Stimulated activated CD4-positive, alpha-beta T cell treated with anti-CD3 and anti-CD28 coated beads, Interleukin-1b, Interleukin-23, amount 100 ng/mL, for 24 hours (primary cell): ENCODE measurements around the gene CLEC16A.

Experiments used
- DNase-seq, 4 experiments: peaks; one replicate each; pipeline ENCODE4 v3.0.0-alpha.2; 2020; ENCODE audit warnings: low read depth in 4 of 4, low spot score in 1 of 4

Gene CLEC16A

DNA sequence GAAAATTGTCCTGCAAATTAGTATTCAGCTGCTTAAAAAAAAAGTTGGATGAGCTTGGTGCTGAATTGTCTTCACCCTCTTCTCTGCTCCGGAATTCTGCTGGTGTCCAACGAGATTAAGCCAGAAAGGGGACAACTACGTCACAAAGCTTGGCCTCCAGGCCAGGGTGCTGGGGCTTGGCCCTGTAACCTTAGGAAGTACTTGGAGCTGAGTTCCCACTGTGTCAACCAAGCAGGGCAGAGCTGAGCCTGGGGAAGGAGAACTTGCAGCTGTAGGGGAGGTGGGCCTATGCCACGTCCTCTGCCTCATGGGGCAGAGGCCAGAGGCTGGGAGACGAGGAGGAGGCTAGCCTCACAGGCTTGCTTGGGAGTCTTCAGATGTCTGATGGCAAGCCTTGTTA is 71.2 kb downstream of the CLEC16A start:
- no peak for DNase-seq

DNA sequence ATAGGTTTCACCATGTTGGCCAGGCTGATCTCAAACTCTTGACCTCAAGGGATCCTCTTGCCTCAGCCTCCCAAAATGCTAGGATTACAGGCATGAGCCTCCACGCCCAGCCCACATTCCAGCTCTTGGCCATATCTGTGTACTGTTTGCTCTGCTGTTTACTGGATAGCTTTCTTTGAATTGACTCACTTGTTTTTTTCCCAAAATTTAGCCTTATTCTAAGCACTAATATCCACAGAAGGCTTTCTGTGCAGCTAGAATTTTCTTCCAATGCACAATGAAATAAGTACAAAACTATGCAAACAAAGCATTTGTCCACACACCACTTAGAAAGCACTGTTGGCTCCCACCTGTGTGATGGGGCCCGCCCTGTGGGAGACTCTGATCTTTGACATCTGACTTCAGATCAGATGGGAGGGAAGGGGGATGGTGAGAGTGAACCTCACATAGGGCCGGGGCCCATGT is 72.2 kb downstream of the CLEC16A start:
- DNase-seq, result no peak

DNA sequence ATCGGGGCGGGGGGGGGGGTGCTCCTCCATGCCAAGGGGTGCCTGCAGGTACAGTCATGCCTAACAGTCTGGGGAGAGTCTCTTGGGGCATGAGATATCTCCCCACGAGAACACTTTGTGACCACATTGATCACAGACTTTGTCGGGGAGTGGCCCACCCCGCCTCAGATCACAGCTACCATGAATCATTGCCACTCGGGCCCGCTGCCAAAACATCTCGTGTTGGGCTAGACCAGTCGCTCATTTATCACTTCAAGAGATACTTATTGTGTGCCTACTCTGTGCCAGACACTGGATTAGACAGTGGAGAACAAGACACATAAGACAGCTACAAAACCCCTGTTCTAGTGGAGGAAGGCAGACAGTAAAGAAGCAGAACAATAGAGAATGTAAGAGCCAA is 72.6 kb downstream of the CLEC16A start:
- peak in 1 of 4 experiments; percentile 26 for DNase-seq

DNA sequence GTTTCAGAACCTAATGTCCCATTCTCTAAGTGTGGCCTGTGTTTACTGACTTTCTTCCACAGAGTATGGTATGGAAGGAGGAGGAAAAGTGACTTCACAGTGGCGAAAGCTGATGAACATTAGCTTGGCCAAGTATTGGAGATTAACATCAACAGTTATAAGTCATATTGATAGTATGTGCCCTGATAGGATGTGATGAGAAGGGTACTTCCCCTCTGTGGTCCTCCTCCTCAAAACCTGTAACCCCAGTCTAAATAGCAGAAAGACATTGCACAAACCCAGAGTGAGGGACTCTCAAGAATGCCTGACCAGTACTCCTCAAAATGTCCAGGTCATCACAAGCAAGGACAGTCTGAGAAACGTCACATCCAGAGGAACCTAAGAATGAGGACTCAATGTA is 73.1 kb downstream of the CLEC16A start:
- DNase-seq, result no peak

DNA sequence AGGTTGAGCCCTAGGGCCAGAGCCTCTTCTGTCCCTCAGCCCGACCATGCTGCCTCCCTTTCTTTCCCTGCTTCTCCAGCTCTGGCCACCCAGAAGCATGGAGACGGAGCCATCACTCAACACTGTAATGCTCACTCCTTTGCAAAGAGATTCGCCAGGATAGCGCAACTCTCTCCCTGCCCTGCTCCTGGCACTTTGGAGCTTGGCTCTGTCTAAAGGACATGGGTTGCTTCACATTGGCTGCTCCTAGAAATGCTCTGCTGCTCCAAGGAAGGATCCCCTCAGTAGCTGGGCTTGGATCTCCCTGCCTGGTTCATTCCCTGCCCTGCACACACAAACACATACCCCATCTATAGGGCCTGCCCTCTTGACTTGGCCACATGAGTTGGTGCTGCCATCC is 76.0 kb downstream of the CLEC16A start:
- DNase-seq, result no peak

DNA sequence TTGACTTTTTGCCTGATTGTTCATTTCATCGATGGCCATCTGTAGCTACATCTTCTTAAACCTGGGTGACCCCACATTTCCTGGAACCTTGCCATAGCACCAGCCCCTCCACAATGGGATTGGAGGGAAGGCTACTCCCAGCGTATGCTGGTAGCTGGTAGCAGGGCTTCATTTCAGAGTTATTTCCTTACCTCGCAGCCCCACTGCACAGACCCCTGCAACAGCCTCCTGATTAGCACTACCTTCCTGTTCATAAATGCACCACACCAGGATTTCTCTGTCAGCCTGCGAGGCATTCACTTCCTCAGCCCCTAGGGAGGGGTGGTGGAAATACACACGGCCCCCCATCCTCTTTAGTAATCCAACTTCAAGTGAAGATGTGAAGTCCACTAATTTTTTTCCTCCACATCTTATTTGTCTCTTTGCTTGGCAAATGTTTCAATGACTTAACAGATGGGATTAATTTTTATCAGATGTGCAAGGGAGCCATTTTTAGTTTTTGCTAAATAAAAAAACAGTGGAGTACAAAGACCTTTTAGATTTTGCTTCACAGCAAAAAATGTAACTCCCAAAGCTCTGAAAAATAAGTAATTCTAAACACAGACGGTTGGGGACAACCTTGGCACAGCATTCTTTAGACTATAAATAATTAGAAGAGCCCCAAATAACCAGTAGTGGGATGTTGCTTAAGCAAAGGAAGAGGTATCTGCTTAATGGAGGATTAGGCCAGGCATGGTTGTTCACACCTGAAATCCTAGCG is 76.6 kb downstream of the CLEC16A start:
- DNase-seq, result no peak

DNA sequence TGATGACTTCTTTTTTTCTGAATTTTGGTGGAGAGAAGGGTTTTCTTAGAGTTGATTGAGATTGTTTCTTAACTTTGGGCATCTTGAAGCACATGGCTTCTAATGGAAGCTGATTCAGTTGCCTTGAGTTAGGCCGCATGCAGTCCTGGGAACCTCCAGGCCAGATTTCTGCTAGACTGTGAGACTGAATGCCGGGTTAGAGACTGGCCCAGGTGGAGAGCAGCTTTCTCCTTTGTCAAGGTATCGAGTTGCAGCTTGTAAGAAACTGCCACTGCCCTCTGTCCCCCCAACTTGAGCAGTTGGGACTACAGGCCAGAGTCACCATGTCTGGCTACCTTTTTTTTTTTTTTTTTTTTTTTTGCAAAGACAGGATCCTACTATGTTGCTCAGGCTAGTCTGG is 77.6 kb downstream of the CLEC16A start:
- no peak for DNase-seq

DNA sequence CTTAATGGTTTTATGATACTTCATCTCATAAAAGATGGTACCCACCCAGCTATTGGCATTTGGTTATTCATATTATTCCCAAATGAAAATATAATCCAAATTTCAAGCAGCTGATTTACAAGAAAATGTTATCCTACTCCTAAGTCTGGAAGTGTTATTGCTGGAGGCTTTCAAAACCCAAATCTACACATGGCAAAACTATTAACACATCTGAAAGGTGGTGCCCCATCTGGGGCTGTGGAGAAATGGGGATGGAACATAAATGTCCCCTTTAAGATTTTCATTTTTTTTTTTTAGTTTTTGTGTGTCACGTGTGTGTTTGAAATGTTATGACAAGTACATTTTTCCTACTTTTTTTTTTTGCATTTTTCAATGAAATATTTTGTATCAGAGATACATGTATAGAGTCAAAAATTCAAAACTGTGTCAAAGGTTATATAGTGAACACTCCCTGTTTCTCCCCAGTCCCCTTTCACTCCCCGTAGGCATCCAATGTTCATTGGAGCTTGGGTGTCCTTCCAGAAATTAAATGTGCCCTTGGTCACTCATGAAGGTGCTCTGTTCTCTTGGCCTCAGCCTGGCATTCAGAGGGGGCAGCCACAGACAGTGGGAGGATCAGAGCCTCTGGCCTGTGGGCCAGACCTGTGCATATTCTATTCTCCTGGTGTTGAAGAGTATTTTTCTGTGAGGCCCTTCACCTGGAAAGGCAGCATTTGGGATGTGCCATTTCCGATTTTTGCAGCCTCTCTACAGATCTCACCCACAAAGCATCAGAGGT is 79.1 kb downstream of the CLEC16A start:
- no peak for DNase-seq

DNA sequence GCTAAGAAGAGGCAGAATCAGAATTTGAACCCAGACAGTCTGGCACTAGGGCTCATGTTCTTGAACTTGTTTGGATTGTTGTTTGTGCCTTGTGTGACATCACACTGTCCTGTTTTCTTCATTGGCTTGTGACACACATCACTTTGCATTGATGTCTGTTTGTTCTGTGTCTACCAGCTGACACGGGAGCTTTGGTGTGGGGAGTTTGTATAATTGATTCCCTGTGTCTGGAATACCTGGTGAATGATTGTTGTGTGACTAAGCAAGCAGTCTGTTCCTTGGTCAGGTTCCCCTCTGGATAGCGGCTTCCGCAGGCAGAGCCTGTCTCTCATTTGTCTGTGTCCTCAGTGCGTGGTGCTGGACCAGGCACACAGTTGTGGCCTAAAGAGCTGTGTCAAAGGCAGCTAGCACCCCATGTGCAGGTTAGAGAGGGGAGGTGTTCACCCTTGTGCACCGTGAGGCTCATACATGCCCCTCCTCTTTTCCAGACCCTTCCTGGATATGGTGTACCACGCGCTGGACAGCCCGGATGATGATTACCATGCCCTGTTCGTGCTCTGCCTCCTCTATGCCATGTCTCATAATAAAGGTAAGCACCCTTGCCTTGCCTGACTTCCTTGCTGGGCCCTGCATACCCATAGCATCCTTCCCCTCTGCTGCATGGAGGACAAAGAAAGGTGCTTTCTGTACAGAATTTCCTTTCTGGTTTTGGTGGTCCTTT is 80.1 kb downstream of the CLEC16A start:
- no peak for DNase-seq

DNA sequence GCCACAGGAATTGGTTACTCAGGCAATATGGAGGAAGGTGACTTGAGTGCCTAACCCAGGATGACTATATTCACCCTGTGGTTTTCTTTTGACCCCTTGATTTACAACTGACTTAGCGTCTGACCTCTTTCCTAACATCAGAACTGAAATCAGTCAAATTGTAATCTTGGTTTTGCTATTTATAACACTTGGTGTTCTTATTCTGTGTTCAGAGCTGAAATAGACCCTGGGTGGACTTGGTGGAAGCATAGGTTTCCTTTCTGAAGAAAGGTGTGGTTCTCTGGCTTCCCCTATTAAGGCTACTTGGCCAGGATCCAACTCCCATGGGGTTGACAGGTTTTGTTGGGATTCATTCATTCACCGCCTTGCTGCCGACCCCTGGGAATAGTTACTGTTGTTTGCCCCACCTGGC is 80.8 kb downstream of the CLEC16A start:
- DNase-seq, result no peak

DNA sequence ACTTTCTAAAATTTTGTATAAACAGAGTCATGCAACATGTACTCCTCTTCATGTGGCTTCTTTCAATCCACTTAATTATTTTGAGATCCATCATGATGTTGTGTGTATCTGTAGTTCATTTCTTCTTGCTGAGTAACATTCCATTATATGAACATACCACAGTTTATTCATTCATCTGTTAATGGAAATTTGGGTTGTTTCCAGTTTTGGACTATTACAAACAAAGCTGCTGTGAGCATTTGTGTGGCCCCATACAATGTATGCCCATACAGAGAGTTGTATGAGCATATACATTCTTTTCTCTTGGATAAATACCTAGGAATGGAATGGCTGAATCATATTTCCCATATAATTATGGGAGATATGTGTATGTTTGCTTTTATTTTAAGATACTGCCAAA is 85.6 kb downstream of the CLEC16A start:
- no peak for DNase-seq

DNA sequence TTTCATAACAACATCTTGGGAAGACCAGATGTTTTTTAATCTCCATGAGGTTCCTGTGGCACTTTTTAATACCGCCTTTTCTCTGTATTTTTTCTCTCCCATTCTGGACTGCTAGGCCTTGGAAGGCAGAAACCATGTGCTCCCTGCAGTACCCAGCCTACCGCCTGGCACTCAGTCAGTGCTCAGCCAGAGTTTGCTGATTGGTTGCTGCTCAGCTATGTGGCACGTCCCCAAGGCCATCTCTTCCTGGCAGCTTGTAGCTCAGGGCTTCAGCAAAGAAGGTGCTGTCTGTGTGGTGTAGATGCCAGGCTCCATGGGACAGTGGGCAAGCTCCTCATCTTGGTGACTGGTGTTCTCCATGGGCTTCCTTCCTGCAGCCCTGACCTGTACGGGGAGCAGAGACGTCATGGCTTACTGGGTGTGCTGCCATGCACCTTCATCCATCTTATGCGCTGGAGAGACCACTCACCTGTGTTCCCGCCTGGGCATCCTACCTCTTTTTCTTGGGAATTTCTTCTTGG is 86.7 kb downstream of the CLEC16A start:
- DNase-seq, result no peak

DNA sequence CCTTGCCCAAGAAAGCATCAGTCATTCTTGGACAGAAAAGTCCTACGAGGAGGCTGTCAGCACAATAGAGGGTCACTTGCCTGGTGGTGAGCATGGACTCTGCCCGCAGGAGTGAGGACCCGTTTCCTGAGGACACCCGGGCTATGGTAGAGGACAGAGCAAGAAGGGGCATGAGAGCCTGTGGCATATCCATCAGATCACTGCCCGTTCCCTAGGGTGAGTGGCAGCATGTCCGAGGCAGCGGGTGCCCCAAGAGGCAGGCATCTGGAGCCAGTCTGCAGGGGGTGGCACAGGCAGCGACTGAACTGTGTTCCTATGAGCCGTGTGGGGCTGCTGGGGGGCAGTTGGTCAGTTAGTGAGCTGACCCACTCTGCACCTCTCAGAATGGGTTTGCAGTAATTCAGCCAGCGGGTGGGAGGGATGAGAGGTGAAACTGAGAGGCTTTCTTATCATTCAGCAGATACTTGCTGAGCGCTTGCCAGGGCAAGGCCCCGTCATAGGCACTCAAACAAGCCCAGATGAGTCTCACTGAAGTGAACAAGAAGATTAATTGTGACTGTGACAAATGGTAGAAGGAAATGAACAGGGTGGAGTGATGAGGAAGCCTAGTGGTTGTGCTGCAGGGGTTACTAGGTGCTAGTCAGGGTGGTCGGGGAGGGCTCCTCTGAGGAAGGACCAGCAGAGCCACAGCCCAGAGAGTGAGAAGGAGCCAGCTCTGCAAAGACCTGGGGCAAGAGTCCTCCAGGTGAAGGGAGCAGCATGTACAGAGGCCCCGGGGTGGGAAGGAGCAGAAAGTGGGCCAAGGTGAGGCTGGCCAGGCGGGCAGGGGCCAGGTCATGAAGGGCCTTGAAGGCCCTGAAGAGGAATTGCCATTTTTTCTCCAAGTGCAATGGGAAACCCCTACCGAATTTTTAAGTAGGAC is 87.9 kb downstream of the CLEC16A start:
- no peak for DNase-seq

DNA sequence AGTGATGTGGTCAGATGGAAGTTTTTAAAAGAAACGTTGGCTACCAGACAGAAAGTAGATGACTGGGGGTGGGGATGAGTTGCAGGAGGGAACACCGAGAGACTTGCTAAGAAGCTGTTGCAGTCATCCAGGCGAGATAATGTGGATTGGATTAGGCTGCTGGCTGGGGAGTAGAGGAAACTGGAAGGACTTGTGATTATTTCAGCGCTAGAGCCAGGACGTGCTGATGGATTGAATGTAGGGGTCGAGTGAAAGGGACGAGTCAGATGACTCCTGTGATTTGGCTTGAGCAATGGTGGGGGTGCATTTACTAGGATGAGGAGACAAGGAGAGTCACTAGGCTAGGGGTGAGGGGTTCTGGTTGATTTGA is 88.5 kb downstream of the CLEC16A start:
- no peak for DNase-seq

DNA sequence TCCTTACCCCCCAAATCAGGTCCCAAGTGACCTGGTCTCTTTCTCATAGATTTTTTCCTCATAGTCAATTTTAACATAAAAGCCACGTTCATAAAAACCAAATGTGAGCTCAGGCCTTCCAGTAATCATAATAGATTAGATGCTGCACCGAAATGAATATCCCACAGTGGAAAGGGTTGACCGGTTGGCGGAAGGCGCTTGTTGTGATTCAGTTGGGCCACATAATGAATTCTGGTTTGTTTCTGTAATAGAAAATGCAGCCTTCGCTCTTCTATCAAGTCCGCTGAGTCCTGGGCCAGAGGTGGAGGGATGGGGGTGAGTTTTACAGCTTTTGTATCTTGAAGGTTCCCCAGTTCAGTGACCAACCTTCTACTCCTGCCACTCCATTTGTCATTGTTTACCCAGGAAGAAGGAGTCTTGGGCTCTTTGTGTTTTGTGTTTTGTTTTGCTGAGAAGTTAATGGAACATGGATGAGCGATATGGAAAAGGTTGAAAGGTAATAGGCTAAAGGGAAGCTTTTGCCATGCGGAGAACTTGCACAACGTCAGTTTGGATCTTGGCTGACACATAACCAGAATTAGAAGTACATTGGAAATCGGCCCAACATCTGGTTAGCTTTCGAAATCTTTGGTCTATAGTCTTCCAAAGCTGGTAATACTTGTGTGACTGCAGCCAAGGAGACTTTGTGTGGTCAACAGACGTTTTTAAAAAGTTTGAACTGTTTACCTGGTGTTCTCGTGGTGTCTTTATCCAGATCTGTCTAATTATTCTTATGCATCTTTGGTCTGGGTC is 89.5 kb downstream of the CLEC16A start:
- DNase-seq, result no peak

DNA sequence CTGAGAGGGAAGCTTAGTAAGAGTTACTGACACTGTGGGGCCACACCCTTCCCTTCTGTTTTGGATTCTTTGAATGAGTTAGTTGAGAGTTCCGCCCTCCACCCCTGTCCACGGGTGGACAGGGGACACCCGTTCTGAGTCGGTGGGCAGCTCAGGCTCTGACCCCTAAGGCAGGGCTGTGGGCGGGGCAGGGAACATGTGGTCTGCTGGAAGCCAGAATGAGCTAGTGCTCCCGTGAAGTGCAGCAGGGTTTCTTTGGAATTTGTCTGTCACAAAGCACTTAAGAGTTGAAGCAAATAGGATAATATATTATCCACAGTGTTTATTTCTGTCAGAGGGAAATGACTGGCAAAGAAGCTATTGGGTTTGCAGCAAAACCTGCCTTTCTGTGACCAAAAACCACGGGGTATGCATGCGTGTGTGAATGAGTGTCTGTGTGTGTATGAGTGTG is 90.1 kb downstream of the CLEC16A start:
- DNase-seq, result no peak

DNA sequence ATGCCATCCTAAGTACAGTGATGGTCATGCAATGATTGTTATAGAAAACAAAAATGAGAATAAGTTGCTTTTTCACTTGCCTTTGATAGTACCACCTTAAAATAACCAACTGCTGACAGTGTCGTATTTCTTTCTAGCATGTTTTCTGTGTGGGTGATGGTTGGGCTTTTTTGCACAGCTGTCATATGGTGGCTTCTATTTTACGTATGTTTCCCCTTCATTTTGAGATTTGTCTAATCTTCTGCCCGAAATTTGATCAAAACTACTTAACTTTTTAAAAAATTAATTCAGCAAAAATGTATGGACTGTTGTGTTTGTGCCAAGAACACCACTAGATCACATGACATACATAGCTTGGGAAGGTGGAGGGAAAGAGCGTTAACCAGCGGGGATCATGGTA is 90.7 kb downstream of the CLEC16A start:
- no peak for DNase-seq

DNA sequence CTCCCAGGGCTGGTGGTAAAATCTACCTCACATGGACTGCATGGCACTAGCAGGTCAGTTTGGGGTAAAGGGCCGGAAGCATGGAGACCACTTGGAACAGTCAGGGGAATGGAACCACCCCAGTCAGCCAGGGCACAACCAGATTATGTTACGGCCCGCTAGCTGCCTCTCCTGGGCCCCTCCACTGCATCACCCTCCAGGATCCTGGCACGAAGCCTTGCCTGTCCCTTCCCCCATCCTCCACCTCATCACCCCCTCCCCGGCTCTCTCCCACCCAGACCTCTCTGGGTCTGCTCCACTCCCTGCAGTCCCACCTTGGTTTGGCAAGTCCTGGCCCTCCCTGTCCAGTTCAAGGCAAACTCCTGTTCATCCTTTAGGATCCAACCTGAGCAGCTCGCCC is 91.7 kb downstream of the CLEC16A start:
- DNase-seq, result no peak

DNA sequence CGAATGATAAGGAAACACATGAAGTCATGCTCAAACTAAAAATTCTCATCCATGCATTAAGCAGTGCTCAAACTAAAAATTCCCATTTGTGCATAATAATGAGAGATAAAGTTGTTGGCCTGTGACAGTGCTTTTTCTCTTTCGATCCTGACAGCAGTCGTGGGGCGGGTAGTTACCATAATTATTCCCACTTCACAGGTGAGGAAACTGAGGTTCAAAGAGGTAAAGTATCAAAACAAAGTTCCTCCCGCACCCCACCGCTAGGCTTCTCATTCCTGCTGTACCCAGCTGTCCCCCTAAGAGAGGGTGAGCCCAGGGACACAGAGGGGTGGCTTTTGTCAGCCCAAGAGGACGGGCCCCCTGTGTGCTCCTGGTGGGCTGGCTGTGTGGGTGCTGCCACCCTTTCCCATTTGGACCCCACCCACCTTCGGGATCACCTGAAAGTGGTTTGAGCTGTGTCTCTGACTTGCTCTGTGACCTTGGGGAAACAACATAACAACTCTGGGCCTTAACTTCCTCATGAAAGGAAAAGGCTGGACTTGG is 92.6 kb downstream of the CLEC16A start:
- no peak for DNase-seq

DNA sequence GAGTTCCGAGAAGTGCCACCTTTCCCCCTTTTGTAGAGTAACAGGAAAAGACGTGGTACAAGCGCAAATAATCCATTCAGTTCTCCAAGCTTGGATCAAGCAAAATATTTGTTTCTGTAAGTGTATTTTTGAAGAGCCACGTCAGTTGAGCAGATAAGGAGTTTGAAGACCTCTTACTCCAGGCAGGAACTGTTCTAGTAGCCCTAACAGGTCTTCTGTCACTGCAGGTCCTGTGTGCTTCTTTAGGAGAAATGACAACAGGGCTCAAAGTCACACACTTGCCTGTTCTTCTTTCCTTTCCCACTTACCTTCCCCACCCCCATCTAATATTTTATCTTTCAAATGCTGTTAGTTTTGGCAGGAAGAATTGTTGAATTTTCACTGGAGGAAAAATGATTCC is 93.9 kb downstream of the CLEC16A start:
- no peak for DNase-seq
